GM18867 (cell line): ENCODE measurements around the gene SRPRA.
A peak's percentile ranks its signal among the peaks of the same experiment; 100 is the strongest.
"Not testable (repeated sequence)": the region's sequence is repeated elsewhere in the genome, so short reads cannot be mapped to it uniquely, and the experiment has no call there.

Experiments
- ATAC-seq: cut with Tn5 transposase; IDR thresholded peaks from one replicate; pipeline ENCODE4 v1.9.1; 2021; ENCODE audit warnings: mild to moderate bottlenecking, moderate library complexity; ENCODE audit not compliant: unreplicated experiment

Gene SRPRA, protein sequence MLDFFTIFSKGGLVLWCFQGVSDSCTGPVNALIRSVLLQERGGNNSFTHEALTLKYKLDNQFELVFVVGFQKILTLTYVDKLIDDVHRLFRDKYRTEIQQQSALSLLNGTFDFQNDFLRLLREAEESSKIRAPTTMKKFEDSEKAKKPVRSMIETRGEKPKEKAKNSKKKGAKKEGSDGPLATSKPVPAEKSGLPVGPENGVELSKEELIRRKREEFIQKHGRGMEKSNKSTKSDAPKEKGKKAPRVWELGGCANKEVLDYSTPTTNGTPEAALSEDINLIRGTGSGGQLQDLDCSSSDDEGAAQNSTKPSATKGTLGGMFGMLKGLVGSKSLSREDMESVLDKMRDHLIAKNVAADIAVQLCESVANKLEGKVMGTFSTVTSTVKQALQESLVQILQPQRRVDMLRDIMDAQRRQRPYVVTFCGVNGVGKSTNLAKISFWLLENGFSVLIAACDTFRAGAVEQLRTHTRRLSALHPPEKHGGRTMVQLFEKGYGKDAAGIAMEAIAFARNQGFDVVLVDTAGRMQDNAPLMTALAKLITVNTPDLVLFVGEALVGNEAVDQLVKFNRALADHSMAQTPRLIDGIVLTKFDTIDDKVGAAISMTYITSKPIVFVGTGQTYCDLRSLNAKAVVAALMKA

GRCh38 chr11:126268708-126269579, at the start of gene SRPRA, which contains the start of gene FOXRED1:
SRPRA (minus strand) TSS chr11:126268895; CDS start chr11:126268804, 91 bp downstream.
FOXRED1 (plus strand) TSS chr11:126269154; CDS start chr11:126269207, 53 bp downstream.
- ATAC-seq: peak; percentile 99

DNA sequence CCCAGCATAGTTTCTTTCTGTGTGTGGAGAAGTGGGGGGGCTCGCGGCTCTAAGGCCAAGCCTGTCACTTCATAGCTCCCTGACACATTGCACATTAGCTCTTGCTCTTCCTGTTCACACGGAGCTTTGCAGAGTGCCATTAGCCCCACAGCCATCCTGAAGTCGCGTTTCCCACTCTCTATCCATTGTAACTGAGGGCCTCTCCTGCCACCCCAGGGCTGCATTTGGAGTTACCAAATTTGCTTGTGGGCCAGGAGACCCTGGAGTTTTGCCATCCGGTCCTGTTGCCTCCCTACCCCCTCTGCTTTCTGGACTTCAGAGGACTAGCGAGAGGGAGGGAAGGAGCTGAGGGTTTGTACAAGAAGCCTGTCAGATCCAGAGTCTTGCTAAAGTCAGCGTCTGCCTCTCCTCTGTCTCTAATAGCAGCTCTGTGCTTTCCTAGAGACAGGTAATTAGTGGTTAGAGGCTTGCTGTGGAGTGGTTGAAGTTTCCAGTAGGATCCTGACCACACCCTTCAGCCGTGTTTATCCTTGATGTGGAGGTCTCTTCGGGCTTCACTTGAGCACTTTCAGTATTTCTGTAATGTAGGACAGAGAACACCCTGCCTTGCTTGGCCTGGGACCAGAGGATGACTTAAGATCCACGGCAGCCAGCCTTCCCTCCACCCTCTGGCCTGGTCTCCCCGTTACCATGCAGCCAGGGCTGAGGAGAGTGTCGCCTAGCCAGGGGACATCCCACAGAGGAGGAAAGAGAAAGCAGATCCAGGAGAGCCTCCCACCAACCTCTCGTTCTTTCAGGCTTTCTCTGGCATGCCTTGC, 49.3 kb upstream of the SRPRA start:
- peak; percentile 9 for ATAC-seq

DNA sequence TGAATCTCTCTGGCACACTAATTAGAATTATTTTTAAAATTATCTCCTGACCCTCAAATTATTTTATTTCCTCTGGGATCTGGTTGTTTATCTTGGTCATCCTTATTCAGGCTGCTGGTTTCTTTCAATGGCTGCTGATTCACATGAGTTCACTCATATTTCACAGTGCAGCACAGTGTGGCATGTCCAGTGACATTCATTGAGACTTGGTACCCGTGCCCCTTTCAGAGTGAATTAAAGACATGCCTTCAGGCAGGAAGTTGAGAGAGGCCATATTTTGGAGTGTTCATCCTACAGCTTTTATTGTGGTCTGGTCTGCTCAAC, 48.7 kb upstream of the SRPRA start:
- no peak for ATAC-seq

GRCh38 chr11:126313826-126314225, 45.1 kb upstream of the SRPRA start:
- ATAC-seq: no peak

GRCh38 chr11:126312961-126313360, 44.3 kb upstream of the SRPRA start:
- no peak for ATAC-seq

- peak; percentile 80 for ATAC-seq
Observed at GRCh38 chr11:126311401-126312291, 43.0 kb upstream of the SRPRA start.

DNA sequence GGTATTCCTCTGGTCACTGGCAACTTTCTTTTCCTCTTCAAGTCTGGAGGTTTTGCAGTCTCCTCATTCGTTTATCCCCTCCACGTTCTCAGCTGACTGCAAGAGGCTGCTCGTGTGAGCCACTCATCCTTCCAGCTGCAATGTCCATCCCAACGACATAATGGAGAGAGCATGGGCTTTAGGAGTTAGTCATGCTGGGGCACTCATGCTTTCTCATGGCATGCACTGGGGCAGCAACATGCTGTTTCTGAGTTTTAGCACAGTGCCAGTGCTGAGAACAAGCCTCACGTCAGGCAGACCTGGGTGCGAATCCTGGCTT, 42.3 kb upstream of the SRPRA start:
- ATAC-seq: no peak

DNA sequence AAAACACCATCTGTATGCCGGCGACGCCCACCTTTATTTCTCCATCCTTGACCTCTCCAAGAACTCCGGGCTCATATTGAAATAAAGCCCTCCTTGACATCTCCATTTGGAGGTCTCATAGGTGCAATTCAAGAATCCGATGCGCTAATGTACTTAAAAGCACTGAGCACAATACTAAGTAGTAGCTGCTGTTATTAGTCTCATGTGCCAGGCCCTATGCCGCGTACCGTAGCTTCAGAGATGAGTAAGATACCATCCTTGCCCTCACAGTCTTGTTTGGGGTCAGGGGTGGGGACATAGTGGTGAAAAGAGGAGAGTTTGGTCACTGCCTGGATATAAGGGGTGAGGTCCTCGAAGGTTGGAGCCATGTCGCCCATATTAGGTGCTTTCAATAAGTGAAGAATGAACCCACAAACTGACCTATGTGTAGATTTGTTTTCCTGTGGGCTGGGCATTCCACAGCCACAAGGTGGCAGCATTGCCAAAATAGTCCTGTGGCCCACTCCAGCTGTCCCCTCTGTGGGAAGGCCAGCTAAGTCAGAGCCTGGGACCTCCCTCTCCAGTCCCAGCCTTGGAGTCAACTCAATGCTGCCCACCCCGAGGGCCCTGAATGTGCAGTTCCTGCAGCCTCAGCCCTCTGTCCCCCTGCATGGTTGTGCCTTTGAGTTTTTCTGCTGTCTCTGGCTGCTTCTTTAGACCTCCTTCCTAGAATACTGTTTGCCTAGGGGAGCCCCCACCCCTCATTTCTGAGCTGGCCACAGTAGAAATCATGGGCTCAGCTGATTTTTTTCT, 41.7 kb upstream of the SRPRA start:
- ATAC-seq: peak; percentile 34

- not testable (repeated sequence) for ATAC-seq
Observed at GRCh38 chr11:126308771-126309170, 40.1 kb upstream of the SRPRA start.

DNA sequence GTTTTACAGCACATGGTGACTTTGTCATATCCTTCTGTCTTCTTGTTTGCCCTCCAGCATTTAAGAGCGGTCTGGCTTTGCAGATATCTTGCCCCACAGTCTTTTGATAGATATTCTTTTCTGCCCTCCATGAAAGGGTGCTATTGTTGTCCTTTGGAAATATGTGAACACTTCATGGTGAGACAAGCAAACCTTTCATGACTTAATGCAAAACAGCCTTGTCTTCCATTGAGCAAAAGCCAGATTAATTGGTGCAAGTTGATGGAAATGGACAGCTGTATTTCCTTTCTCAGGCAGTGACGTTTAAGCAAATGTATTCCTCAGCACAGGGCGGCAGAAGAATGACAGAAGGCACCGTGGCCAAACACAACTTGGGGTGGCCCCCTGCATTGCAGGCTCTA, 39.6 kb upstream of the SRPRA start:
- ATAC-seq: no peak

GRCh38 chr11:126307706-126308105, 39.0 kb upstream of the SRPRA start:
- ATAC-seq: no peak

DNA sequence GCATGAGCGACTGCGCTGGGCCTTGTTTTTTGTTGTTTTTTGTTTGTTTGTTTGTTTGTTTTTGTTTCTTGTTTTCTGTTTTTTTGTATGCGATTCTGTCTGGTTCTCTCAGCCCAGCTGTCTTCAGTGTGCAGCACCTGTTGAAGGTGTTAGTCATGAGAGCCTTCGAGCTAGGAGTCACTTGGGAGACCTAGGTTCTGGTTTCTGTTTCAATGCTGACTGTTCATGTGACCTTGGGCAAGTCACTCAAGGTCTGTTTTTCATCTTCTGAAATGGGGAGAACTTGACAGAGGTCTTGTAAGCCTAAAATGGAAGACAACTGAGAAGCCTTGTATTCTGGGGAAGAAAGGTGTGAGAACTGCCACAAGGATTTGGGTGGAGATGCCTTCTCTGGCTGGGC, 37.0 kb upstream of the SRPRA start:
- ATAC-seq: peak; percentile 80

DNA sequence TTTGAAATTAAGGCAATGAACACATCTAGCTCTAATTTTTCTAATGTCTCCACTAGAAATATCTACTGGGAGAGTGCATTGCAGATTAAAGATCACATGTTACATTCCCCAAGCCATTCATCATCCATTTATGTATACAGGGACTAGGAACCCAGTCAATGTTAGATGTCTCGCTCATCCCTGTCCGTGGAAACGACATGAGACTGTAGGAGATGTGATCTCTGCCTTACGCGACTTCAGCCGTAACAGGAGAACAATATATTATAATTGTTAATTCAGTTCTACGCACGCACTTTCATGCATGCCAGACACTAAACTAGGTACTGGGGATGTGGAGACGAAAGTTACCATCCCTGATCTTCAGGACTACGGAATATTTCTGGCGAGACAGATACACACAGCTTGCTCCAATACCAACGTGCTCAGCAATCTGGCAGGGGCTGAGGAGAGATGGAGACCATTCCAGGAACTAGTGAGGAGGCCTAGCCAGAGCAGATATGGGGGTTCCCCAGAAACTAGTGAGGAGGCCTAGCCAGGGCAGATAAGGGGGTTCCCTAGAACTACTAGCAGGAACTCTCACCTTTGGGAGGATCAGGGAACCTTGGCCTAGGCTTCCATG, 35.9 kb upstream of the SRPRA start:
- peak; percentile 37 for ATAC-seq

DNA sequence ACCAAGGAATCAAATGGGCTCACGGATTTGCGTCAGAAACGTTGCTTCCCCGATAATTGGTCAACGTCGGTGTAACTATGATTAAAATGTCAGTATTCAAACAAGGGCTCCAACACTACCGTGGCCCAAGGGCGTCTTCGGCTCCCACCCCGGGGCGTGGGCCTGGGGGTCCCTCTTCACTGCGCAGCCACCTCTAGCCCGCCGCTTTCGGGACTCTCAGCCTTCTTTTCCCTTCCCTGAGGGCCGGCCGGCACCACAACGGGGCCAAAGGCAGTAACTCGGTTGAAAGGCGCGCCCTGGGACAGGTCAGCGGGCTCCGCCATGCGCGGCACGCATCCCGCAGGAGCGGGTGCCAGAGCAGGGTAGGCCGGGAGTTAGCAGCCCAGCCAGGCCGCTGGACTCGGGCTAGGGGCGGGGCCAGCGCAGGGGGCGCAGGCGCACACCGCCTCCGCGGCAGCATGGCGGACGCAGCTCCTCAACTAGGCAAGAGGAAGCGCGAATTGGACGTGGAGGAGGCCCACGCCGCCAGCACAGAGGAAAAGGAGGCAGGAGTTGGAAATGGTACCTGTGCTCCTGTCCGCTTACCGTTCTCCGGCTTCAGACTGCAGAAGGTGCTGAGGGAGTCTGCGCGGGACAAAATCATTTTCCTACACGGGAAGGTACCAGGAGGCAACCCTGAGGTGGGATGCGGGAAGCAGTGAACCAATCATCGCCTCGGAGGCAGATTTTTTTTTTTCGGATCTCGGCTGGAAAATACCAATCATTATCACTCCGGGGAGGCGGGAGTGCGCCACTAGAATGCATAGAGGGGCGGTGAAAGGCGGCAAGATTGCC, 35.1 kb upstream of the SRPRA start, which contains the start of gene DCPS:
DCPS (plus strand) TSS at position 438 of the 834 bp plus-strand sequence; CDS start at position 459, 21 bp downstream.
- peak; percentile 82 for ATAC-seq

- no peak for ATAC-seq
Observed at GRCh38 chr11:126297004-126297403, 28.3 kb upstream of the SRPRA start.

- no peak for ATAC-seq
Observed at GRCh38 chr11:126293726-126294125, 25.0 kb upstream of the SRPRA start.

GRCh38 chr11:126290887-126291286, 22.2 kb upstream of the SRPRA start:
- no peak for ATAC-seq
